GM23248 (cell line): ENCODE measurements around the gene ADAMTS18. TPM values are rescaled to one million over a fixed set of nuclear protein-coding genes. Genes with fewer than 3 reads are reported as not detected.

Source experiments
- DNase-seq: peaks from one replicate; pipeline ENCODE4 v3.0.0-alpha.2; 2015
- H2AFZ ChIP-seq: fragments of 200-600 bp; sonication (generic); 2 replicates; pipeline ENCODE4 v1.6.1; 2016; ENCODE audit warnings: antibody characterized with exemption
- H3F3A ChIP-seq: fragments of 200-600 bp; sonication (generic); 2 replicates; pipeline ENCODE4 v1.6.1; 2016; ENCODE audit warnings: mild to moderate bottlenecking, antibody characterized with exemption, mixed run types; ENCODE audit not compliant: insufficient read depth
- H3K27ac ChIP-seq: fragments of 200-600 bp; sonication (generic); 2 replicates; pipeline ENCODE4 v1.5.1; 2016; ENCODE audit warnings: mild to moderate bottlenecking
- H3K27me3 ChIP-seq: fragments of 200-600 bp; sonication (generic); replicated peaks from 2 replicates; pipeline ENCODE4 v1.6.1; 2016; ENCODE audit warnings: mild to moderate bottlenecking; ENCODE audit not compliant: insufficient read depth
- H3K36me3 ChIP-seq: fragments of 200-600 bp; sonication (generic); 2 replicates; pipeline ENCODE4 v1.6.1; 2016; ENCODE audit warnings: low read depth, mild to moderate bottlenecking
- H3K4me1 ChIP-seq: fragments of 200-600 bp; sonication (generic); 2 replicates; pipeline ENCODE4 v1.6.1; 2016; ENCODE audit warnings: mild to moderate bottlenecking; ENCODE audit not compliant: insufficient read depth
- H3K4me2 ChIP-seq: fragments of 200-600 bp; sonication (generic); one replicate; pipeline ENCODE4 v1.6.1; 2016; ENCODE audit warnings: mild to moderate bottlenecking; ENCODE audit not compliant: unreplicated experiment
- H3K4me3 ChIP-seq: fragments of 200-600 bp; sonication (generic); 2 replicates; pipeline ENCODE4 v1.5.1; 2016; ENCODE audit warnings: mild to moderate bottlenecking
- H3K79me2 ChIP-seq: fragments of 200-600 bp; sonication (generic); 2 replicates; pipeline ENCODE4 v1.6.1; 2016; ENCODE audit warnings: mild to moderate bottlenecking; ENCODE audit not compliant: insufficient read depth
- H3K9ac ChIP-seq: fragments of 200-600 bp; sonication (generic); 2 replicates; pipeline ENCODE4 v1.6.1; 2016; ENCODE audit warnings: mild to moderate bottlenecking
- H3K9me2 ChIP-seq: fragments of 200-600 bp; sonication (generic); 2 replicates; pipeline ENCODE4 v1.6.1; 2016; ENCODE audit warnings: mixed run types, mild to moderate bottlenecking, moderate library complexity; ENCODE audit not compliant: insufficient read depth
- H3K9me3 ChIP-seq: fragments of 200-600 bp; sonication (generic); one replicate; pipeline ENCODE4 v1.6.1; 2017; ENCODE audit warnings: low read depth
- H4K20me1 ChIP-seq: fragments of 200-600 bp; sonication (generic); 2 replicates; pipeline ENCODE4 v1.6.0; 2016; ENCODE audit not compliant: insufficient read depth
- EZH2 ChIP-seq: fragments of 200-600 bp; sonication (generic); IDR thresholded peaks from 2 replicates; pipeline ENCODE4 v1.6.1; 2018; ENCODE audit warnings: antibody characterized with exemption, mild to moderate bottlenecking; ENCODE audit not compliant: insufficient read depth, poor library complexity, severe bottlenecking
- EZH2phosphoT487 ChIP-seq: fragments of 200-600 bp; sonication (generic); IDR thresholded peaks from 2 replicates; pipeline ENCODE4 v1.6.1; 2018; ENCODE audit warnings: antibody characterized with exemption, moderate library complexity, mild to moderate bottlenecking, low read depth; ENCODE audit not compliant: insufficient read depth
- WGBS, 2 experiments: methylation state at CpG; one replicate each; pipeline ENCODE4 v1.1.6; 2015 to 2017; ENCODE audit warnings: low lambda C conversion rate in 2 of 2, low coverage in 1 of 2; ENCODE audit errors: missing lambda C conversion rate in 2 of 2; 5-methylcytosine and 5-hydroxymethylcytosine counted together
- in situ Hi-C: fragments of 300-500 bp; cut with MboI; formaldehyde crosslinking; loops from 2 replicates; pipeline ENCODE4 v1.15.0; 2020
- polyA plus RNA-seq: library from polyadenylated mRNA; unstranded; fragments of >200 nt; fragmentation: Nextera tagmentation; extraction: Ambion mirVana; gene quantifications from 2 replicates; pipeline ENCODE4 v1.2.1, GENCODE V29; 2016
- total RNA-seq: library from RNA; depleted of rRNA; stranded (reverse); fragments of >200 nt; shearing (Covaris generic); gene quantifications from 2 replicates; pipeline ENCODE4 v1.2.3, GENCODE V29; 2014

The ADAMTS18 gene
- total and polyA plus RNA-seq, 2 experiments from 2014 or later, result not detected

- Histone ChIP-seq H3K9me3 (no peaks in the 10 kb centered on the region), H2AFZ (no peak overlapping the region), H3K9me2 (no peaks in the 10 kb centered on the region), H3K4me1 (no peaks in the 10 kb centered on the region), H3K27me3 (peaks cover 14% of the 10 kb centered on the region), H3K4me3 (no peak overlapping the region), H4K20me1 (no peaks in the 10 kb centered on the region), H3K79me2 (no peaks in the 10 kb centered on the region), H3K36me3 (no peaks in the 10 kb centered on the region), H3K9ac (no peak overlapping the region), H3K4me2 (no peak overlapping the region), H3F3A (no peaks in the 10 kb centered on the region), H3K27ac (no peak overlapping the region)
- TF ChIP-seq EZH2phosphoT487, result no peak
- no peak for TF ChIP-seq EZH2
- DNase-seq, result no peak
- in situ Hi-C loops, result no loop called here
- 44 to 45% methylated on average over 2 of the region's 2 CpGs for WGBS, 2 experiments
These were observed 35.3 kb downstream of the ADAMTS18 start for GRCh38 chr16:77399546-77399945.

- no peak overlapping the region for H3K9ac ChIP-seq
- TF ChIP-seq EZH2phosphoT487 (no peak), EZH2 (no peak)
- H3K9me3 ChIP-seq, result no peaks in the 10 kb centered on the region
- WGBS, 2 experiments, result 42 to 59% methylated on average over 1 of the region's 1 CpG
- no peaks in the 10 kb centered on the region for H4K20me1 ChIP-seq
- H3K79me2 ChIP-seq, result no peaks in the 10 kb centered on the region
- DNase-seq, result no peak
- H3K4me2 ChIP-seq, result no peak overlapping the region
- no peak overlapping the region for H3K27ac ChIP-seq
- H3K4me1 ChIP-seq, result no peaks in the 10 kb centered on the region
- no peak overlapping the region for H3K4me3 ChIP-seq
- in situ Hi-C loops, result no loop called here
- H3K27me3 ChIP-seq, result peaks cover 14% of the 10 kb centered on the region
- H3F3A ChIP-seq, result no peaks in the 10 kb centered on the region
- no peak overlapping the region for H2AFZ ChIP-seq
- no peaks in the 10 kb centered on the region for H3K9me2 ChIP-seq
- no peaks in the 10 kb centered on the region for H3K36me3 ChIP-seq
These were observed 35.8 kb downstream of the ADAMTS18 start for GRCh38 chr16:77399066-77399465.

DNA sequence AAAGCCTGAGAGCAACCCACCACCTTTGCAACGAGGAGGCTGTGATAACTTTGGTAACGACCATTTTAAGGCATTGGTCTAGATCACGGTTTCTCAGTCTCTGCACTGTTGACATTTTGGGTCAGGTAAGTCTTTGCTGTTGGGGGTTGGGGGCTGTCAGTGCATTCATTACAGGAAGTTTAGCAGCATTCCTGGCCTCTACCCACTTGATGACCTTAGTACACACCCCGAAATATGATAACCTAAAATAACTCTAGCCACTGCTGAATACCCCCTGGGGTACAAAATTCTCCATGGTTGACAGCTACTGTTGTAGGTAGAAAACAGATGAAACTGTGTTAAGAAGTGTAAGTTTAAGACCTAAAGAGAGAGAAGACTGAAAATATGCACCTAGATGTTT, 36.3 kb downstream of the ADAMTS18 start:
- H3K4me1 ChIP-seq, result no peaks in the 10 kb centered on the region
- no peak overlapping the region for H3K4me2 ChIP-seq
- no peak for DNase-seq
- no peak overlapping the region for H3K27ac ChIP-seq
- no peak for TF ChIP-seq EZH2phosphoT487
- no peak for TF ChIP-seq EZH2
- peaks cover 14% of the 10 kb centered on the region for H3K27me3 ChIP-seq
- H3K79me2 ChIP-seq, result no peaks in the 10 kb centered on the region
- no peaks in the 10 kb centered on the region for H3F3A ChIP-seq
- H4K20me1 ChIP-seq, result no peaks in the 10 kb centered on the region
- H2AFZ ChIP-seq, result no peak overlapping the region
- H3K4me3 ChIP-seq, result no peak overlapping the region
- in situ Hi-C loops, result no loop called here
- H3K9me2 ChIP-seq, result no peaks in the 10 kb centered on the region
- no peaks in the 10 kb centered on the region for H3K36me3 ChIP-seq
- 61 to 66% methylated on average over 4 of the region's 4 CpGs for WGBS, 2 experiments
- H3K9ac ChIP-seq, result no peak overlapping the region
- H3K9me3 ChIP-seq, result no peaks in the 10 kb centered on the region

DNA sequence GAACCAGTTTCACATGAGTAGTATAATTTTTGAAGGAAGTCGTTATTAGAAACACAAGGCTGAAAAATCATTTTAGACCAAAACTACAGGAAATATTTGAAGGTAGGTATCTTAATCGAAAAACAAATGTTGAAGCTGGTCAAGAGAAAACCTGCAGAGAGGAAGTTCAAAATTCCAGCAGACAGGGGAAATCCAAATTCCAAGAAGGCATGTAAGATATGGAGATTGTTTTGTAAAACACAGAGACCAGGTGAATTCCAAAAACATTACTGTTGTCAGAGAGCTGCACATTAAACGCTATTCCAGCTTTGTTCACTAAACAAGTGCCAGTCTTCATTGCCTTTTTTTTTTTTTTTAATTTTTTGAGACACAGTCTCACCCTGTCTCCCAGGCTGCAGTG, 38.4 kb downstream of the ADAMTS18 start:
- TF ChIP-seq EZH2phosphoT487 (no peak), EZH2 (no peak)
- in situ Hi-C loops, result no loop called here
- Histone ChIP-seq H4K20me1 (no peaks in the 10 kb centered on the region), H3K4me1 (no peaks in the 10 kb centered on the region), H3K9me2 (no peaks in the 10 kb centered on the region), H3K9ac (no peak overlapping the region), H3K36me3 (no peaks in the 10 kb centered on the region), H3F3A (no peaks in the 10 kb centered on the region), H3K4me3 (no peak overlapping the region), H3K79me2 (no peaks in the 10 kb centered on the region), H3K4me2 (no peak overlapping the region), H3K27ac (no peak overlapping the region), H3K27me3 (peaks cover 14% of the 10 kb centered on the region), H2AFZ (no peak overlapping the region), H3K9me3 (no peaks in the 10 kb centered on the region)
- WGBS, 2 experiments, result 6 to 10% methylated on average over 3 of the region's 3 CpGs
- DNase-seq, result no peak

DNA sequence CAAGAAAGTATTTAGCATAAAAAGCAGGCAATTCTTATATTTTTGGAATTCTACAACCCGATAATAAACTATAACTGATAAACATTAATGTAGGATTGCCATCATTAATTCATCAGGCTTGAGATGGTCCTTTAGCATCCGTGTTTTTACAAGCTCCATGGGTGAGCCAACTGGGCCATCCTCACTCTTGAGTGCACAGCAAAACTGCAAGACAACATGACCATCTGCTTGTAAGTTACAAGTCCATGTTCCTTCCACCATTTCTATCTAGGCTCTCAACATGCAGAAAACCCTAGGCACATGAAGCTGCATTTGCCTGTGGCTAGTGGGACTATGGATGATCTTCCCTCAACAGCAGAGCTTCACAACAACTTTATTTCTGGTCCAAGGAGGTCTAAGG, 40.1 kb downstream of the ADAMTS18 start:
- Histone ChIP-seq H3F3A (no peaks in the 10 kb centered on the region), H4K20me1 (no peaks in the 10 kb centered on the region), H3K27ac (no peak overlapping the region), H3K9me2 (no peaks in the 10 kb centered on the region), H3K79me2 (no peaks in the 10 kb centered on the region), H3K9me3 (no peaks in the 10 kb centered on the region), H2AFZ (no peak overlapping the region), H3K4me3 (no peak overlapping the region), H3K4me2 (no peak overlapping the region), H3K9ac (no peak overlapping the region), H3K4me1 (no peaks in the 10 kb centered on the region), H3K36me3 (no peaks in the 10 kb centered on the region), H3K27me3 (peaks cover 14% of the 10 kb centered on the region)
- in situ Hi-C loops, result no loop called here
- DNase-seq, result no peak
- TF ChIP-seq EZH2, result no peak
- TF ChIP-seq EZH2phosphoT487, result no peak
- 62 to 71% methylated on average over 2 of the region's 2 CpGs for WGBS, 2 experiments
